ENCODE measurements around the gene RPRD1A. TPM values are rescaled to one million over a fixed set of nuclear protein-coding genes. Genes with fewer than 3 reads are reported as not detected.
A peak's percentile ranks its signal among the peaks of the same experiment; 100 is the strongest.

Gene RPRD1A
- total RNA-seq, 1 experiment from 2014 or later = 101 TPM

DNA sequence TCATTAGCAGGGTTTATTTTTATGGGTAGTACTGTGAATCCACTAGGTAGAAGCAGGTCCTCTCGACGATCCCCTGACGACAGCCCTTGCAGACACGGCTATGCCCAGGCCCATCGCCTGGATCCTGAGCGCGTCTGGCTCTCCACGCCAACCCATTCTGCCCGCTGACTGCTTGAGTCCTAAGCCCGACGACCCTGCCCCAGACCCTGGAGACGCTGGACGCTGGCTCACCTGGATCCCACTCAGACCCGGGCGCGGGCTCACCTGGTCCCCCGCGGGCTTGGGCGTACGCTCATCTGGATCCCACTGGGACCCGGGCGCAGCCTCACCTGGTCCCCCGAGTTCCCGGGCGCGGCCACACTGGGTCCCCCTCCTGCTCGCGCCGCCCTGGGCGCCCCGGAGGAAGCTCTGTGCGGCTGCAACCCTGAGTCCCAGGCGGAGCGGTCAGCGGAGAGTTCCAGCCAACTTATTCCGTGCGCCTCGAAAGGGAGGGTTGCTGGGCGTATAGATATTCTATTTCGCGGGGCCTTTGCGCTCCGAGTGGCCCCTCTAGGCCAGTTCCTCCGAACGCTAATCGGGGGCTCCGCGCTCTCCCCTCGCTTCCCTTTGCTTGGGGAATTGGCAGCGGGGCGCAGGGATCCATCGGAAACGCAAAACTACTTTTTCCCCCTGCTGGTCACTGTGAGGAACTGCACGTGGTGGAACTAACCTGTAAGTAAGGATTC, 117.3 kb downstream of the RPRD1A start:
- DNase-seq = peak; percentile 80
- H3K27me3 ChIP-seq (ENCODE audit: control insufficient read depth, insufficient read depth, low read length) = no peaks in the 10 kb centered on the region
- peak overlapping the region; percentile 80 for H3K4me3 ChIP-seq (ENCODE audit: insufficient read depth, low read depth, low read length)
- peaks cover 2% of the 10 kb centered on the region for H3K36me3 ChIP-seq (replicated peaks; ENCODE audit: control insufficient read depth, insufficient read depth, low read length)

DNA sequence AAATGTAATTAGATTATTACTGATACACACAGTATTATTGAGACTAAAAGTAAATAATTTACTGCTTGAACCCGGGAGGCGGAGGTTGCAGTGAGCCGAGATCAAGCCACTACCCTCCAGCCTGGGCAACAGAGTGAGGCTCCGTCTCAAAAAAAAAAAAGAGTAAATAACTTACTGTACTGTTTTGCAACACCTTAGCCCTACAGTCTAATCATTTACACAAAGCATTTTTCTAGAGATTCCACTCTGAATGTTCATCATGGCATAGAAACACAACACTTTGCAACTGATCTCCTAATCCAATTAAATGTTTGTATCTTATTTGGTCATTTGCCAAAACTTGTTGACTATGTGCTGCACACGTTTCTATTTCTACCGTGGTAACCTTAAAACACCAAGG, 118.3 kb downstream of the RPRD1A start:
- no peaks in the 10 kb centered on the region for H3K27me3 ChIP-seq (ENCODE audit: control insufficient read depth, insufficient read depth, low read length)
- DNase-seq = no peak
- H3K36me3 ChIP-seq (replicated peaks; ENCODE audit: control insufficient read depth, insufficient read depth, low read length) = peaks cover 7% of the 10 kb centered on the region
- peak overlapping the region; percentile 80; the same call in 1 of the 2 replicates for H3K4me3 ChIP-seq (ENCODE audit: insufficient read depth, low read depth, low read length)

DNA sequence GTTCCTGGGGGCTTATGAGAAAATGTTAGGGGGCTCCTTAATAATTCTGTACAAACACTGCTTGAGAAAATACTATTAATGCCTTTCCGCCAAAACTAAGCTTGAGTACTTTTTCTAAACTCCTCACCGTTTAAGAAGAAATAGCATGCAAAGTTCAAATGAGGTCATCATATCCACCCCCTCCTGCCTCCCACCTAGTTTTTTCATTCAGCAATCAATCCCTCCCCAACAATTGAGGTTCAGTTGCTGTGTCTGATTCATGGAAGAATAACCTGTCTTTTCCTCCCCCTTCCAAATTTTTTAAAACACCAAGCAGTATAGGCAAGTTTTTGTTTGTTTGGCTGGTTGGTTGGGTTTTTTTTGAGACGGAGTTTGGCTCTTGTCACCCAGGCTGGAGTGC, 119.3 kb downstream of the RPRD1A start:
- Histone ChIP-seq H3K36me3 (replicated peaks; ENCODE audit: control insufficient read depth, insufficient read depth, low read length) (peaks cover 8% of the 10 kb centered on the region), H3K4me3 (ENCODE audit: insufficient read depth, low read depth, low read length) (no peak overlapping the region), H3K27me3 (ENCODE audit: control insufficient read depth, insufficient read depth, low read length) (no peaks in the 10 kb centered on the region)
- DNase-seq = no peak

DNA sequence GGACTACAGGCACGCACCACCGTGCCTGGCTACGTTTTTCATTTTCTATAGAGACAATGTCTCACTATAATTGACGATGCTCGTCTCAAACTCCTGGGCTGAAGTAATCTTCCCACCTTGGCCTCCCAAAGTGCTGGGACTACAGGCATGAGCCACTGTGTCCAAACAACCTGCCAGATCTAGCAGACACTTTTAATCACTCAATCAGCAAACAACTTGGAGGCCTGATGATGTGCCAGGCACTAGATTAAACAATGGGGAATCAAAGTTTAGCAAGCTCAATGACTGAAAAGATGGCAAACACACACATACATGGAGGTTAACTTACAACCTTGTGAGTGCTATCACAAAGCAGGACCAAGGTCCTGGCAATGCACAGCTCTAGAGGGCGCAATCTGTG, 124.7 kb downstream of the RPRD1A start:
- no peak for DNase-seq
- Histone ChIP-seq H3K4me3 (ENCODE audit: insufficient read depth, low read depth, low read length) (no peak overlapping the region), H3K27me3 (ENCODE audit: control insufficient read depth, insufficient read depth, low read length) (no peaks in the 10 kb centered on the region), H3K36me3 (replicated peaks; ENCODE audit: control insufficient read depth, insufficient read depth, low read length) (peaks cover 15% of the 10 kb centered on the region)

DNA sequence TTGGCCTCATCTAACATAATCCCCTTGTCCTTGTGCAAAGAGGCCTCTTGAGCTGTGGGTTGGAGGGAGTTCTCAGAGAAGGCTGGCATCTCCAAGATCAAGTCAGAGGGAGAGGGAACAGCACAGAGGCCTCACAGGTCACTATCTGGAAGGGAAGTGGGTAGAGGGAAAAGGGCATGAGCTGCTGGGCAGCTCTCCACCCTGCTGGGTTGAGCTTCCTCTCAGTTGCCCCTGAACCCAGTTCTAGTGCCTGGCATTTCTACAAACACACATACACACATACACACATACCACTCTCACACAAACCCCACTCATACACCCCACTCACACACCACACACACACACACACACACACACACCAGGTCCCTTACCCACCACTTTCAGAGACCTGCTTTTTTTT, 125.2 kb downstream of the RPRD1A start:
- H3K4me3 ChIP-seq (ENCODE audit: insufficient read depth, low read depth, low read length) = no peak overlapping the region
- peaks cover 17% of the 10 kb centered on the region for H3K36me3 ChIP-seq (replicated peaks; ENCODE audit: control insufficient read depth, insufficient read depth, low read length)
- DNase-seq = no peak
- no peaks in the 10 kb centered on the region for H3K27me3 ChIP-seq (ENCODE audit: control insufficient read depth, insufficient read depth, low read length)

DNA sequence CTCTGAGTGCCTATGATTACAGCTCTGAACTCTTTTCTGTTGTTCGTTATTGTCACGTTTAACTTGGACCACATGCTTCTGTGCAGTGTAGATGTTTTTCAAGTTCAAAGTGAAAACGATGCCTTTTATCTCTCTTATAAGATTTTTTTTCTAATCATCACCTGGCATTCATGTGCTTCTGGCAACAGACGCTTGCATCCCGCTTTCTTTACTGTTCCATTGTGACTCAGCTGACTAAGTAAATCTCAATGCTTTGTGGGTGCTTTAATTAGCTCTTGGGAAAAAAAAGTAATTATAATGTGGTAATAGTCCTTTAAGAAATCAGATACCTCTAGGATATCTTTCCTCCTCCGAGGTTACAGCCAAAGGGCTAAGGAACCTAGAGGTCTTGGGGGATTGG, 126.1 kb downstream of the RPRD1A start:
- no peaks in the 10 kb centered on the region for H3K27me3 ChIP-seq (ENCODE audit: control insufficient read depth, insufficient read depth, low read length)

More for the DNA sequence above, 126.1 kb downstream of the RPRD1A start:
- Histone ChIP-seq H3K4me3 (ENCODE audit: insufficient read depth, low read depth, low read length) (no peak overlapping the region), H3K36me3 (replicated peaks; ENCODE audit: control insufficient read depth, insufficient read depth, low read length) (peaks cover 20% of the 10 kb centered on the region)
- DNase-seq = no peak

Other genes starting within 250 kb of the RPRD1A start
- 36.2 and 36.7 TPM in 2 replicates for gene SLC39A6, start 61.8 kb upstream of the RPRD1A start, total RNA-seq (2014; rRNA removed; shearing (Covaris generic))
- 92.2 and 144 TPM in 2 replicates for gene ELP2, start 62.3 kb upstream of the RPRD1A start, total RNA-seq (2014; rRNA removed; shearing (Covaris generic))
- gene MOCOS, start 119.9 kb upstream of the RPRD1A start, total RNA-seq (2014; rRNA removed; shearing (Covaris generic)) = 1.7 and 2.4 TPM in 2 replicates
- 1.8 and 2.1 TPM in 2 replicates for gene FHOD3, start 230.2 kb upstream of the RPRD1A start, total RNA-seq (2014; rRNA removed; shearing (Covaris generic))

Data from H7 (cell line).